PC-9 (cell line): ENCODE measurements around the gene PPP1R18.

Source experiments
- EZH2 ChIP-seq: fragments of 200-600 bp; sonication (generic); IDR thresholded peaks from 2 replicates; pipeline ENCODE4 v1.8.0; 2017; ENCODE audit warnings: antibody characterized with exemption, low read depth
- TF ChIP-seq, protein P1 (sequence below): fragments of 200-600 bp; sonication (generic); conservative IDR thresholded peaks from 2 replicates; pipeline ENCODE4 v1.6.1; 2017; ENCODE audit warnings: mixed run types, antibody characterized with exemption, mild to moderate bottlenecking, moderate library complexity

GRCh38 chr6:30691208-30691847 lies 4.9 kb upstream of the PPP1R18 start:
- TF ChIP-seq, protein P1, sequence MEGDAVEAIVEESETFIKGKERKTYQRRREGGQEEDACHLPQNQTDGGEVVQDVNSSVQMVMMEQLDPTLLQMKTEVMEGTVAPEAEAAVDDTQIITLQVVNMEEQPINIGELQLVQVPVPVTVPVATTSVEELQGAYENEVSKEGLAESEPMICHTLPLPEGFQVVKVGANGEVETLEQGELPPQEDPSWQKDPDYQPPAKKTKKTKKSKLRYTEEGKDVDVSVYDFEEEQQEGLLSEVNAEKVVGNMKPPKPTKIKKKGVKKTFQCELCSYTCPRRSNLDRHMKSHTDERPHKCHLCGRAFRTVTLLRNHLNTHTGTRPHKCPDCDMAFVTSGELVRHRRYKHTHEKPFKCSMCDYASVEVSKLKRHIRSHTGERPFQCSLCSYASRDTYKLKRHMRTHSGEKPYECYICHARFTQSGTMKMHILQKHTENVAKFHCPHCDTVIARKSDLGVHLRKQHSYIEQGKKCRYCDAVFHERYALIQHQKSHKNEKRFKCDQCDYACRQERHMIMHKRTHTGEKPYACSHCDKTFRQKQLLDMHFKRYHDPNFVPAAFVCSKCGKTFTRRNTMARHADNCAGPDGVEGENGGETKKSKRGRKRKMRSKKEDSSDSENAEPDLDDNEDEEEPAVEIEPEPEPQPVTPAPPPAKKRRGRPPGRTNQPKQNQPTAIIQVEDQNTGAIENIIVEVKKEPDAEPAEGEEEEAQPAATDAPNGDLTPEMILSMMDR: no peak
- TF ChIP-seq EZH2: no peak
